GM12878 (cell line): Measurements from ENCODE around the gene MYLIP. TPM values are rescaled to one million over a fixed set of nuclear protein-coding genes. Genes with fewer than 3 reads are reported as not detected.

Source experiments
- ATF3 ChIP-seq: IDR thresholded peaks from 2 replicates; pipeline ENCODE4 v1.6.1; 2011; ENCODE audit warnings: low read depth, mild to moderate bottlenecking, low read length, moderate library complexity, borderline replicate concordance; ENCODE audit errors: extremely low read depth
- CBX5 ChIP-seq: sonication (generic); IDR thresholded peaks from 2 replicates; pipeline ENCODE4 v1.6.1; 2016; ENCODE audit warnings: low read depth, moderate library complexity, mild to moderate bottlenecking, inconsistent platforms
- CHD1 ChIP-seq: IDR thresholded peaks from 2 replicates; pipeline ENCODE4 v1.6.1; 2012; ENCODE audit warnings: low read depth, low read length, improper control_type of control experiment
- DPF2 ChIP-seq: fragments of 450-650 bp; IDR thresholded peaks from 2 replicates; pipeline ENCODE4 v1.6.1; 2017; ENCODE audit warnings: mild to moderate bottlenecking
- EZH2 ChIP-seq: IDR thresholded peaks from 2 replicates; pipeline ENCODE4 v1.6.1; 2012; ENCODE audit warnings: low read depth, mild to moderate bottlenecking, control low read depth, inconsistent platforms, low read length, borderline replicate concordance; ENCODE audit not compliant: control insufficient read depth
- JUND ChIP-seq: IDR thresholded peaks from 2 replicates; pipeline ENCODE4 v1.6.1; 2012; ENCODE audit warnings: low read depth, mild to moderate bottlenecking, low read length, improper control_type of control experiment, moderate library complexity
- MEF2A ChIP-seq: IDR thresholded peaks from 2 replicates; pipeline ENCODE4 v1.6.1; 2011; ENCODE audit warnings: low read depth, mild to moderate bottlenecking, low read length, moderate library complexity; ENCODE audit not compliant: insufficient read depth
- MXI1 ChIP-seq: fragments of 150-350 bp; IDR thresholded peaks from 2 replicates; pipeline ENCODE4 v1.6.1; 2011; ENCODE audit warnings: low read depth, mild to moderate bottlenecking, inconsistent platforms, low read length, improper control_type of control experiment
- MYB ChIP-seq: fragments of 150-350 bp; IDR thresholded peaks from 2 replicates; pipeline ENCODE4 v1.6.1; 2014; ENCODE audit warnings: mild to moderate bottlenecking, low read depth, low read length, borderline replicate concordance
- NBN ChIP-seq: fragments of 450-650 bp; IDR thresholded peaks from 2 replicates; pipeline ENCODE4 v1.6.1; 2016
- NRF1 ChIP-seq: conservative IDR thresholded peaks from 2 replicates; pipeline ENCODE4 v1.6.1; 2011; ENCODE audit warnings: mild to moderate bottlenecking, low read depth, low read length, improper control_type of control experiment
- PML ChIP-seq: IDR thresholded peaks from 2 replicates; pipeline ENCODE4 v1.6.1; 2012; ENCODE audit warnings: low read length, inconsistent platforms
- RAD21 ChIP-seq: IDR thresholded peaks from 2 replicates; pipeline ENCODE4 v1.6.1; 2011; ENCODE audit warnings: mild to moderate bottlenecking, low read depth, low read length, moderate library complexity; ENCODE audit not compliant: insufficient read depth
- RB1 ChIP-seq: fragments of 450-650 bp; formaldehyde crosslinking; IDR thresholded peaks from 2 replicates; pipeline ENCODE4 v1.6.1; 2017; ENCODE audit warnings: mild to moderate bottlenecking, borderline replicate concordance
- RFX5 ChIP-seq: IDR thresholded peaks from 2 replicates; pipeline ENCODE4 v1.6.1; 2011; ENCODE audit warnings: low read depth, low read length, improper control_type of control experiment
- RUNX3 ChIP-seq: IDR thresholded peaks from 2 replicates; pipeline ENCODE4 v1.6.1; 2012; ENCODE audit warnings: low read length, inconsistent platforms
- SMC3 ChIP-seq: IDR thresholded peaks from 2 replicates; pipeline ENCODE4 v1.6.1; 2011; ENCODE audit warnings: low read length, improper control_type of control experiment, borderline replicate concordance
- SPI1 ChIP-seq: IDR thresholded peaks from 2 replicates; pipeline ENCODE4 v1.6.1; 2011; ENCODE audit warnings: low read depth, mild to moderate bottlenecking, low read length, moderate library complexity, borderline replicate concordance; ENCODE audit not compliant: insufficient read depth
- TBL1XR1 ChIP-seq: IDR thresholded peaks from 2 replicates; pipeline ENCODE4 v1.6.1; 2012; ENCODE audit warnings: low read depth, low read length, improper control_type of control experiment
- polyA plus RNA-seq, 11 experiments: library from polyadenylated mRNA; depleted of rRNA in 4 of 11; unstranded in 6 of 11; stranded (reverse) in 5 of 11; fragments of >200 nt; fragmentation: Nextera tagmentation in 4 of 11; fragmentation: Illumina TruSeq in 1 of 11; extraction: Ambion mirVana in 4 of 11; extraction: Trizol in 1 of 11; gene quantifications; 1 replicate in 1 of 11; 2 replicates in 10 of 11; pipeline versions ENCODE4 v1.2.1 to v1.2.3, GENCODE V29; 2011 to 2016; ENCODE audit warnings: inconsistent platforms in 2 of 11, missing spikeins in 2 of 11, low read depth in 1 of 11
- total RNA-seq, 4 experiments: library from RNA; depleted of rRNA in 3 of 4; stranded (reverse); fragments of >200 nt in 3 of 4; fragmentation: Illumina TruSeq in 1 of 4; extraction: Trizol in 1 of 4; gene quantifications; 2 replicates each; pipeline versions ENCODE4 v1.2.1 to v1.2.3, GENCODE V29; 2013 to 2021
- TF ChIP-seq, protein P1 (sequence below): fragments of 450-650 bp; formaldehyde crosslinking; IDR thresholded peaks from 2 replicates; pipeline ENCODE4 v1.5.0; 2022; ENCODE audit warnings: mild to moderate bottlenecking, missing genetic modification characterization
- TF ChIP-seq, protein P2 (sequence below): fragments of 150-350 bp; IDR thresholded peaks from 2 replicates; pipeline ENCODE4 v1.6.1; 2016; ENCODE audit warnings: low read depth, low read length

MYLIP gene
- total and polyA plus RNA-seq, 10 of the 15 experiments (the other 5 are each of a cell fraction or from before 2014, with no cell fraction given), result 5.3 to 123 (median 12.5) TPM

DNA sequence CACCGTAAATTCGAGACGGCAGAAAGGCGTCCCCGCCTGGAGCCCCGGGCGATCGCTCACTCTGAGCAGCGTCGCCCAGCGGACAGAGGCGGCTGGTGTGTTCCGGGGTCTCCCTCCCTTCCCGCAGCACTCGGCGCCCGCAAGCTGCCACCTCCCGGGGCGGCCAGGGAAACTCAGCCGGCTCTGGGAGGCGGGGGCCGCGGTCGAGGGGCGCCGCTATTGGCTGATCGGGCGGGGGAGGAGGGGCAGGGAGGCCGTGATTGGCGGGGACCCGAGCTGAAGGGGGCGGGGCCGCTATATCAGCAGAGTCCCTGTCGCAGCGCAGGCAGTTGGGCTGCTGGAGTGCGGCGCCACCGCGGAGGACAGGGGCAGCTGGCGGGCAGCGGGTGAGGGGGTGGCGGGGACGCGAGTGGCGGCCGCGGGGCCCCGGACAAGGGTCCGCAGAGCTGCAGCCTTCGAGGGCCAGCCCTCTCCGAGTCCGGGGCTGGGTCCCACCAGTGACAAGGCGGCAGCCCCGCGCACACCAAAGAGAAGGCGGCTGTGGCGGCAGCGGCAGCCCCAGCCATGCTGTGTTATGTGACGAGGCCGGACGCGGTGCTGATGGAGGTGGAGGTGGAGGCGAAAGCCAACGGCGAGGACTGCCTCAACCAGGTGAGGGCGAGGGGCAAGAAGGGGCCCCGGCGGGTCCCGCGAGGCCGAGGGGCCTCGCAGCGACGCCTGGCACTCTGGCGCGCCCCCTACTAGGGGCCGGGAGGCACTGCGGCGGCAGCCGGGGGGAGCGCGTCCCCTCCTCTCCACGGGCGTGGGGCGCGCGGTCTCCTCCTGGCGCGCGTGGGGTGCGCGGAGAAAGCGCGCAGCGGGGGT, at the start of gene MYLIP (continued):
- TF ChIP-seq, protein P1, sequence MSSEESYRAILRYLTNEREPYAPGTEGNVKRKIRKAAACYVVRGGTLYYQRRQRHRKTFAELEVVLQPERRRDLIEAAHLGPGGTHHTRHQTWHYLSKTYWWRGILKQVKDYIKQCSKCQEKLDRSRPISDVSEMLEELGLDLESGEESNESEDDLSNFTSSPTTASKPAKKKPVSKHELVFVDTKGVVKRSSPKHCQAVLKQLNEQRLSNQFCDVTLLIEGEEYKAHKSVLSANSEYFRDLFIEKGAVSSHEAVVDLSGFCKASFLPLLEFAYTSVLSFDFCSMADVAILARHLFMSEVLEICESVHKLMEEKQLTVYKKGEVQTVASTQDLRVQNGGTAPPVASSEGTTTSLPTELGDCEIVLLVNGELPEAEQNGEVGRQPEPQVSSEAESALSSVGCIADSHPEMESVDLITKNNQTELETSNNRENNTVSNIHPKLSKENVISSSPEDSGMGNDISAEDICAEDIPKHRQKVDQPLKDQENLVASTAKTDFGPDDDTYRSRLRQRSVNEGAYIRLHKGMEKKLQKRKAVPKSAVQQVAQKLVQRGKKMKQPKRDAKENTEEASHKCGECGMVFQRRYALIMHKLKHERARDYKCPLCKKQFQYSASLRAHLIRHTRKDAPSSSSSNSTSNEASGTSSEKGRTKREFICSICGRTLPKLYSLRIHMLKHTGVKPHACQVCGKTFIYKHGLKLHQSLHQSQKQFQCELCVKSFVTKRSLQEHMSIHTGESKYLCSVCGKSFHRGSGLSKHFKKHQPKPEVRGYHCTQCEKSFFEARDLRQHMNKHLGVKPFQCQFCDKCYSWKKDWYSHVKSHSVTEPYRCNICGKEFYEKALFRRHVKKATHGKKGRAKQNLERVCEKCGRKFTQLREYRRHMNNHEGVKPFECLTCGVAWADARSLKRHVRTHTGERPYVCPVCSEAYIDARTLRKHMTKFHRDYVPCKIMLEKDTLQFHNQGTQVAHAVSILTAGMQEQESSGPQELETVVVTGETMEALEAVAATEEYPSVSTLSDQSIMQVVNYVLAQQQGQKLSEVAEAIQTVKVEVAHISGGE (CRISPR knock-in tag), result peak; percentile 52; the same call in 1 of the 2 replicates
- TF ChIP-seq CHD1 (peak; percentile 59; the same call in 1 of the 2 replicates), JUND (0 out of 2 replicates have a peak, but pooled peaks have one; percentile 33), DPF2 (peak; percentile 49; the same call in 1 of the 2 replicates), SMC3 (peak; percentile 89), TBL1XR1 (no peak; the same call in 1 of the 2 replicates), ATF3 (no peak), MYB (no peak), RUNX3 (peak; percentile 54), RAD21 (peak; percentile 77), NRF1 (no peak), MEF2A (0 out of 2 replicates have a peak, but pooled peaks have one; percentile 51), SPI1 (no peak), EZH2 (no peak), NBN (peak; percentile 27; the same call in 1 of the 2 replicates), MXI1 (peak; percentile 58), RFX5 (peak; percentile 51; the same call in 1 of the 2 replicates), PML (peak; percentile 93), RB1 (peak; percentile 36; the same call in 1 of the 2 replicates), CBX5 (peak; percentile 73; the same call in 1 of the 2 replicates)
- TF ChIP-seq, protein P2, sequence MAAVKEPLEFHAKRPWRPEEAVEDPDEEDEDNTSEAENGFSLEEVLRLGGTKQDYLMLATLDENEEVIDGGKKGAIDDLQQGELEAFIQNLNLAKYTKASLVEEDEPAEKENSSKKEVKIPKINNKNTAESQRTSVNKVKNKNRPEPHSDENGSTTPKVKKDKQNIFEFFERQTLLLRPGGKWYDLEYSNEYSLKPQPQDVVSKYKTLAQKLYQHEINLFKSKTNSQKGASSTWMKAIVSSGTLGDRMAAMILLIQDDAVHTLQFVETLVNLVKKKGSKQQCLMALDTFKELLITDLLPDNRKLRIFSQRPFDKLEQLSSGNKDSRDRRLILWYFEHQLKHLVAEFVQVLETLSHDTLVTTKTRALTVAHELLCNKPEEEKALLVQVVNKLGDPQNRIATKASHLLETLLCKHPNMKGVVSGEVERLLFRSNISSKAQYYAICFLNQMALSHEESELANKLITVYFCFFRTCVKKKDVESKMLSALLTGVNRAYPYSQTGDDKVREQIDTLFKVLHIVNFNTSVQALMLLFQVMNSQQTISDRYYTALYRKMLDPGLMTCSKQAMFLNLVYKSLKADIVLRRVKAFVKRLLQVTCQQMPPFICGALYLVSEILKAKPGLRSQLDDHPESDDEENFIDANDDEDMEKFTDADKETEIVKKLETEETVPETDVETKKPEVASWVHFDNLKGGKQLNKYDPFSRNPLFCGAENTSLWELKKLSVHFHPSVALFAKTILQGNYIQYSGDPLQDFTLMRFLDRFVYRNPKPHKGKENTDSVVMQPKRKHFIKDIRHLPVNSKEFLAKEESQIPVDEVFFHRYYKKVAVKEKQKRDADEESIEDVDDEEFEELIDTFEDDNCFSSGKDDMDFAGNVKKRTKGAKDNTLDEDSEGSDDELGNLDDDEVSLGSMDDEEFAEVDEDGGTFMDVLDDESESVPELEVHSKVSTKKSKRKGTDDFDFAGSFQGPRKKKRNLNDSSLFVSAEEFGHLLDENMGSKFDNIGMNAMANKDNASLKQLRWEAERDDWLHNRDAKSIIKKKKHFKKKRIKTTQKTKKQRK, result no peak
